T-helper 1 cell treated with Interleukin-12 subunit alpha and Interleukin-12 subunit beta and Interleukin-4 antibody, amounts not matched to agents 30 μg/mL and 1 μg/mL, for 36 hours (primary cell): ENCODE measurements around the gene UTS2R.

Experiments
- H3K27ac Mint-ChIP-seq: one replicate; pipeline ENCODE4 v1.8.0; 2021; ENCODE audit warnings: mild to moderate bottlenecking, mixed read lengths
- H3K27me3 Mint-ChIP-seq: one replicate; pipeline ENCODE4 v1.8.0; 2021; ENCODE audit warnings: low read depth, mixed read lengths
- H3K36me3 Mint-ChIP-seq: one replicate; pipeline ENCODE4 v1.8.0; 2021; ENCODE audit warnings: low read depth, mixed read lengths
- H3K4me1 Mint-ChIP-seq: one replicate; pipeline ENCODE4 v1.8.0; 2021; ENCODE audit warnings: low read depth, mixed read lengths
- H3K4me3 Mint-ChIP-seq: one replicate; pipeline ENCODE4 v1.8.0; 2021; ENCODE audit warnings: mild to moderate bottlenecking, moderate library complexity, mixed read lengths
- H3K9me3 Mint-ChIP-seq: one replicate; pipeline ENCODE4 v1.8.0; 2021; ENCODE audit warnings: mixed read lengths

Gene UTS2R

DNA sequence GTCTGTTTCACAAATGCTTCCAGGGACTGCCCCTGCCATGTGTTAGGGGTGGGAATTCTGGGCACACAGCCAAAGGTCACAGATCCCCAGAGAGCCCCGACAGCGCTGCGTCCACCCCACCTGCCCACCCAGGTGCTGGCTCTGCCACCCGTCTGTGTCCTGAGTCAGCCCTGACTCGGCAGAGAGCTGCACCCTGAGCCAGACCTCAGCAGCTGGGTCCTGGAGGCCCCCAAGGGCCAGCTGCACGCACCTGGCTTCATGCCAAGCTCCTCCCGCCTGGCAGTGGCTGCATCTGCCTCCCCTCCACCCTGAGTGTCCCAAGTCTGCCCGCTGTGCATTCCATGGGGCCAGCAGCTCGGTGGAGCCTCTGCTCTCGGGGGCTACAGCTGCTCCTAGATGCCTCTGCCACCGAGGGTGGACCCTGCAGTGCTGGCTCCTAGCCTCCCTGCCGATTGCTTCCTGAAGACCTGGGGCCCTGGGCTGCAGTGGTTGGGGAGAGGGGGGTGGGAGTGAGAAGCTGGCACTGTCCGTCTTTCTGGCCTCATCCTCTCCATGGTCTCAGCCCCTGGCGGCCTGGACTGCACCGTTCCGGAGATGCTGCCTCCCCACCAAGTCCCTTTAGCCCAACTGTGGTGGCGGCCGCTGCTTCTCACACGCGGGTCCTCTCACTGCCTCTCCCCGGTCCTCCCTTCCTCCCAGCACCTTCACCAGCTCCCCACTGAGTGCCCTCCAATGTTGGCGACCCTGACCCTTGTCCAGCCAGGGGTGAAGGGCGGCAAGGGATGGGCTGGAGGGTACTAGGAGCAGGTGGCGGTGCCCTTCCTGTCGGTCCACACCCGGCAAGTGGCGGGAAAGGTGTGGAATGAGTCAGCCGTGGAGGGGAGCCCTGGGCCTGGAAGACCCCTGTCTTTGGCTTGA lies 41.0 kb upstream of the UTS2R start:
- no peak overlapping the region for H3K27ac Mint-ChIP-seq
- H3K27me3 Mint-ChIP-seq: peaks cover 11% of the 10 kb centered on the region
- H3K4me1 Mint-ChIP-seq: peaks cover 12% of the 10 kb centered on the region
- H3K4me3 Mint-ChIP-seq: no peak overlapping the region
- H3K36me3 Mint-ChIP-seq: peaks cover 2% of the 10 kb centered on the region
- H3K9me3 Mint-ChIP-seq: no peaks in the 10 kb centered on the region

DNA sequence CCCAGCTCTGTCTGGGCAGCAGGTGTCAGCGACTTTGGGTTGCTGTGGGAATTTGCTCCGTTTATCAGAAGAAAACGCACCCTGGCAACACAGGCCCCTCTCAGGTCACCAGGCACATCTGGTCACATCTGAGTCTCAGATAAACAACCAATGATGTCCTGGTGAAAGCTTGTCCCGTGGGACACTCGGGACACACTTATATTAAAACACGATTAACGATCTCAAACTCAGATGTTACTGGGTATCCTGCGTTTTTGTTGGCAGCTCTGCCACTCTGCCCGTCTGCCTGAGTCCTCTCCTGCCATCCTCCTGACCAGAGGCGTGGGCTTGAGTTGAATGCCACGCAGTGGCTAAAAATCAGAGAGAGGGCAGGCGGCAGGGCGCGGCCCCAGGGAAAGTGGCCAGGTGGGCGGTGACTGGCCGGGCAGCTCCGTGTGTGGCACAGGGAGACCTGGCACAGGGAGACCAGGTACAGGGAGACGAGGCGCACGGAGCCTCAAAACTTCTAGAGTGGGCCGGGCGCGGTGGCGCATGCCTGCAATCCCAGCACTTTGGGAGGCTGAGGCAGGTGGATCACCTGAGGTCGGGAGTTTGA lies 40.1 kb upstream of the UTS2R start:
- Mint-ChIP-seq H3K36me3 (peaks cover 2% of the 10 kb centered on the region), H3K4me3 (peak overlapping the region; percentile 32), H3K4me1 (peaks cover 16% of the 10 kb centered on the region), H3K9me3 (no peaks in the 10 kb centered on the region), H3K27ac (no peak overlapping the region), H3K27me3 (peaks cover 11% of the 10 kb centered on the region)

DNA sequence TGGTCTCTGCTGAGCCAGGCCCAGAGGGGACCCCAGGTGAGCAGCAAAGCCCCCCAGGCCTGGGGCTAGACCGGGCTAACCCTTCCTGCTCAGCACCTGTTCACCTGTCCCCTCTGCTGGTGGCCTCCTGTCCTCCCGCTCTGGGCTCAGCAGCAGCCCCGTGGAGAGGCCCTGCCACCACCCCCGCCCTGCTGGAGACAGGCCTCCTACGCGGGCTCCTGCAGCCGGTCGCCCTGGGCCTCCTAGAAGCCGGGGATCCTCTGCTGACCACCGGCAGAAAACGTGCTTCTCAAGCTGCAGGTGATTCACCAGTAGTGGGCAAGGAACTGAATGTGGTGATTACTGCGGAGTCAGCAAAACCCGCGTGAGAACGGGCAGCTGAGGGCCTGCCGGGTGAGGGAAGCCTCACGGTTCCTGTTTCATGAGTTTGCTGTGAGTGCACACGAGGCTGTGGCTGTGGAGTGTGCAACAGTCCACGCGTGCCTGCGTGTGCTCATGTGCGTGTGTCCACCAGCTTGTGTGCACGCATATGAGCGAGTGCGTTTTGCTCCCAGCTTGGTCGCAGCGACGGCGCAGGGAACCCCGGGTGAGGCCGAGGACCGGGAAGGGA lies 38.8 kb upstream of the UTS2R start:
- H3K27ac Mint-ChIP-seq: peak overlapping the region; percentile 74
- H3K4me3 Mint-ChIP-seq: peak overlapping the region; percentile 84
- H3K9me3 Mint-ChIP-seq: no peaks in the 10 kb centered on the region
- peaks cover 16% of the 10 kb centered on the region for H3K4me1 Mint-ChIP-seq
- peaks cover 11% of the 10 kb centered on the region for H3K27me3 Mint-ChIP-seq
- peaks cover 2% of the 10 kb centered on the region for H3K36me3 Mint-ChIP-seq

DNA sequence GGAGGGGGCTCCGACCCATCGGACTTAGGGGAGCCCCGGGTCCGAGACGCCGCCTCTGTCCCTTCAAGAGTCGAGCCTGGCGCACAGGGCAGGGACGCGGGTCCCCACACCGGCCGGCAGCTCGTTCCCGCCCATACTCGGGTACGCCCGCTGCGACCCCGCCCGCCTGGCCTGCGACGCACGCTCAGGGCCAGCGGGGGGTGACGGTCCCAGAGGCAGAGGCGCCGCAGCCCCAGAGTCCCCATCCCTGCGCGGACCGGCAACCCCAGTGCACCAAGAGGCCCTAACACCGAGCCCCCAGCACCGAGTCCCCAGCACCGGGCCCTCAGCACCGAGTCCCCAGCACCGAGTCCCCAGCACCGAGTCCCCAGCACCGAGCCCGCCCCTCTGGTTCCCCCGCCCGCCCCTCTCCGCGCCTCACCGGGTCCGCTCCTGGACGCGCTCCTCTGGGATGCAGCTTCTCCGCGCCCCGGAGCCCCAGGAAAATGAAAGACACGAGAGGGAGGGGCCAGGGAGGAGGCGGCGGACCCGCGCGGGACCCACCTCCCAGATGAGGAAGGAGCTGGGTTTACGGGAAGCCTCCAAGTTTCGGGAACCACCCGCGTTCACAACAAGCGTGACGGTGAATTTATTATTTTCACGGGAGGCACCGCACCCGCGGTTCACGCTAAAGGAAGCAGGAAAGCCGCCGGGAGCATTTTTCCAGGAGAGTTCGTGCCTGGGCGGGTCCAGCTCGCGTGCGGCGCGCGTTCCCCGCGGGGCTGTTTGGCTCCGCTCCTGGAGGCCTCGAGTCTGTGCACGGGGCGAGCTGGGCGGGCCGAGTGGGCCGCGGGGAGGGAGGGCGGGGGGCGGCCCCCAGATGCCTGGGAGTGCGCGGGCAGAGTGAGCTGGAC lies 38.0 kb upstream of the UTS2R start, which contains the start of gene SECTM1:
TSS of gene SECTM1 (minus strand) at position 488 of the 893 bp plus-strand sequence. CDS start 6,526 bp downstream, outside the sequence.
- Mint-ChIP-seq H3K27me3 (peaks cover 12% of the 10 kb centered on the region), H3K27ac (peak within 1 kb of the TSS; percentile 100)

DNA sequence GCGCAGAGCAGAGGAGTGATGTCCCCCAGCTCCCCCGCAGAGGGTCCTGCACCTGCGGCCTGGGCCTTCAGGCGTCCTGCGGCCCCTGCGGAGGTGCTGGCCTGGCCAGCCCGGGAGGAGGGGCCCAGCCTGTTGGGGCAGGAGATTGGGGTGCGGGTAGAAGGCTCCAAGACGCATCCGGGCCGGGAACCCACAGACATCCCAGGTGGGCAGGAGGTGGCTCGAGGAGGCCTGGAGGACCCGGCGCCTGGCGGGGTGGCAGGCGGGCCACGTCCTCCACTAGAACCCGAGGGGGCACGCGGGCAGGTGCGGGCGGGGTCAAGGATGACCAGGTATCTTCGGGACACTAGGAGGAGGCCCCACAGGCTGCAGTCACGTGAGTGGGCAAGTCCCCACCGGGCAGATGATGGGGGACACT lies 37.4 kb upstream of the UTS2R start:
- H3K27ac Mint-ChIP-seq: peak overlapping the region; percentile 100
- peaks cover 16% of the 10 kb centered on the region for H3K4me1 Mint-ChIP-seq
- peak overlapping the region; percentile 99 for H3K4me3 Mint-ChIP-seq
- no peaks in the 10 kb centered on the region for H3K9me3 Mint-ChIP-seq
- peaks cover 17% of the 10 kb centered on the region for H3K27me3 Mint-ChIP-seq
- H3K36me3 Mint-ChIP-seq: peaks cover 2% of the 10 kb centered on the region

More for the DNA sequence above, 38.0 kb upstream of the UTS2R start, which contains the start of gene SECTM1:
- Mint-ChIP-seq H3K4me3 (peak within 1 kb of the TSS; percentile 99), H3K36me3 (peaks cover 2% of the 10 kb centered on the region), H3K9me3 (no peaks in the 10 kb centered on the region), H3K4me1 (peaks cover 16% of the 10 kb centered on the region)

DNA sequence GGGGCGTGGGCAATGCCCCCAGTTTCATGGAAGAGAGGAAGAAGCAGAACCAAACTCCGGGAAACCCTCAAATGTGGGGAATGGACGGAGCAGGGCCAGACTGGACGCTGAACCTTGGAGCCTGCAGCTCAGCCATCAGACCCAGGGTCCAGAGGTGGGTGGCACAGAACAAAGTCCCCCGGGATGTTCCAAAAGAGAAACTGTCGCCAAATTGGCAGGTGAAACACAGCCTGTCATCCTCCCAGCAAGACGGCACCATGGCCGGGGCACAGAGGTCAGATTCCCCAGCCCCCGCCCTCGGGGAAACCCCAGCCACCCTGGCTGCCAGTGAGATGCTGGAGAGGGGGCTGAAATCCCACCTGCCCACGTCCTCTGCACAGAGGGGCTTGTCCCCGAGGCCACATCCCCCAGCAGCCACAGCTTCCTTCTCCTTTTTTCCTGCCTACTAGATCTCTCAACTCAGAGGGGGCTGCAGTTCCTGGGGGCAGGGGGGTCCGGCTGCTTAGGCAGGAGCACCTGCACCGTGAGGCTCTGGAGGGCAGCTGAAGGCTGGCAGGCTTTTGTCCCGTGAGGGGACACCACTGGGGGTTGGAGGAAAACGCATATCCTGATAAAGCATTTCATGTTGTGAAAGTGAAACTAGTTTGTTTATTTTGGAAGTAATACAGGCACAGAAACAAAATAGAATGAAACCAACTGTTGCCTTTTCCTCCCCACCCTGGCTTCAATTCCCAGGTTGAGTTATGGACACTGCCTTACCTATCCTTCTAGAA lies 36.8 kb upstream of the UTS2R start:
- peaks cover 2% of the 10 kb centered on the region for H3K36me3 Mint-ChIP-seq
- H3K4me3 Mint-ChIP-seq: peak overlapping the region; percentile 99
- H3K4me1 Mint-ChIP-seq: peaks cover 16% of the 10 kb centered on the region
- peak overlapping the region; percentile 100 for H3K27ac Mint-ChIP-seq
- H3K27me3 Mint-ChIP-seq: peaks cover 17% of the 10 kb centered on the region
- H3K9me3 Mint-ChIP-seq: no peaks in the 10 kb centered on the region

DNA sequence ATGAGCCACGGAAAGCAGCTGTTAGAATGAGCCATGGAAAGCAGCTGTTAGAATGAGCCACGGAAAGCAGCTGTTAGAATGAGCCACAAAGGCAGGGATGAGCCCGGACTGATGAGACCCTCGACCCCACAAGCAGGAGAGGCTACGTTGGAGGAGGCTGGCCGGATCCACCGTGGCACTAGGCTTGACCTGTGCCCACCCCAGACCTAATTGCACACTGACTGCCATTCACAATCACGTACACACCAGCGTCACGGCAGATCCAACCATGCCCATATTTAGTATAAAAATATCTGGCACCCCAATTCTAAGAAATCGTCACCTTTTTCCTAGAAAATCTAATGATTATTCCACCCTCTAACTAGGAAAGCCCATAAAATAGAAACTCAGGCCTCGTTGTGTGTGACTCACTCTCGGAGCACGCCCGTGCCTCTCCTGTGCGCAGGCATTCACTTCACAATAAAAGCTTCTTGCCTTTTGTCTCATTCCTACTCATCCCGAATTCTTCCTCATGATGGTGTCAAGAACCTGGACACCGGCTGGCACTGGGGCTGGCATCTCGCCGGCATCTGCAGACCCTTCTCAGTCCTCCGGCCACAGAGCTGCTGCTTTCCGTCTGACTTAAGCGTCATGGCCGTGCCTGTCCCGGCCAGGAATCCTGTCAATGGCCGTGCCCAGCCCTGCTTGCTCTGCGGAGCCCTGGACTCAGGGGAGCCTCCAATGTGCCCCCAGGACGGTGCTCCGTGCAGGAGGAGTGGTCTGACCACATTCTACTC lies 32.5 kb upstream of the UTS2R start:
- Mint-ChIP-seq H3K27ac (no peak overlapping the region), H3K36me3 (peaks cover 3% of the 10 kb centered on the region), H3K9me3 (no peaks in the 10 kb centered on the region)

DNA sequence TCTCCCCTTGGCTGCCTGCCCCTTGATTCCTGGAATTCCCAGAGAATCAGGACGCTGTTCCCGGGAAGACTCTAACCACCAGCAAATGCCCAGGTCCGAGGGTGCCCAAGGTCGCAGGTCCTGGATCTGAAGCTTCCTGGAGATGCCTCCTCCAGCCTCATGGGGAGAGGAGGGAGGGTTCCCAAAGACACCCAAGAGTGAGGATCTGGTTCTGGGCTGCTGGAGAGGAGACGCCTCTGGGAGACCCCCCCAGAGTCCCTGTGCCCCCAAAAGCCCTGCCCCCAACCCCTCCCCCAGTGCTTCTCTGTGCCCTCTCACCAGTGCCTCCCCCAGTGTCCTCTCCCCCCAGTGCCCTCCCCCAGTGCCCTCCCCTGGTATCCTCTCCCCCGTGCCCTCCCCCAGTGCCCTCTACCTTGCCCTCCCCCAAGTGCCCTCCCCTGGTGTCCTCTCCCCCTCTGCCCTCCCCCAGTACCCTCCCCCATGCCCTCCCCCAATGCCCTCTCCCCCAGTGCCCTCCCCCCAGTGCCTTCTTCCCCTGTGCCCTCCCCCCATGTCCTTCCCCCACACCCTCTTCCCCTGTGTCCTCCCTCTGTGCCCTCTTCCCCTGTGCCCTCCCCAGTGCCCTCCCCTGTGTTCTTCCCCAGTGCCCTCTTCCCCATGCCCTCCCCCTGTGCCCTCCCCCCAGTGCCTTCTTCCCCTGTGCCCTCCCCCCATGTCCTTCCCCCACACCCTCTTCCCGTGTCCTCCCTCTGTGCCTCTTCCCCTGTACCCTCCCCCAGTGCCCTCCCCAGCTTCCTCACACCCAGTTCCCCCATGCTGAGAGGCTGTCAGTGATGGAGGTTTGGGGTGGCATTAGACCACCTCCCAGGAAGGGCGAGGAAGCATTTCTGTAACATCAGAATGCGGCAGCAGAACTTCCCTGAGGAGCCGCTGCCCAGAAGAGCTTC lies 31.7 kb upstream of the UTS2R start:
- H3K4me1 Mint-ChIP-seq: peaks cover 12% of the 10 kb centered on the region
- peaks cover 8% of the 10 kb centered on the region for H3K27me3 Mint-ChIP-seq
- no peak overlapping the region for H3K27ac Mint-ChIP-seq
- H3K4me3 Mint-ChIP-seq: no peak overlapping the region
- H3K9me3 Mint-ChIP-seq: no peaks in the 10 kb centered on the region
- peaks cover 3% of the 10 kb centered on the region for H3K36me3 Mint-ChIP-seq

More for the DNA sequence above, 32.5 kb upstream of the UTS2R start:
- Mint-ChIP-seq H3K4me1 (peaks cover 13% of the 10 kb centered on the region), H3K4me3 (no peak overlapping the region), H3K27me3 (peaks cover 9% of the 10 kb centered on the region)

DNA sequence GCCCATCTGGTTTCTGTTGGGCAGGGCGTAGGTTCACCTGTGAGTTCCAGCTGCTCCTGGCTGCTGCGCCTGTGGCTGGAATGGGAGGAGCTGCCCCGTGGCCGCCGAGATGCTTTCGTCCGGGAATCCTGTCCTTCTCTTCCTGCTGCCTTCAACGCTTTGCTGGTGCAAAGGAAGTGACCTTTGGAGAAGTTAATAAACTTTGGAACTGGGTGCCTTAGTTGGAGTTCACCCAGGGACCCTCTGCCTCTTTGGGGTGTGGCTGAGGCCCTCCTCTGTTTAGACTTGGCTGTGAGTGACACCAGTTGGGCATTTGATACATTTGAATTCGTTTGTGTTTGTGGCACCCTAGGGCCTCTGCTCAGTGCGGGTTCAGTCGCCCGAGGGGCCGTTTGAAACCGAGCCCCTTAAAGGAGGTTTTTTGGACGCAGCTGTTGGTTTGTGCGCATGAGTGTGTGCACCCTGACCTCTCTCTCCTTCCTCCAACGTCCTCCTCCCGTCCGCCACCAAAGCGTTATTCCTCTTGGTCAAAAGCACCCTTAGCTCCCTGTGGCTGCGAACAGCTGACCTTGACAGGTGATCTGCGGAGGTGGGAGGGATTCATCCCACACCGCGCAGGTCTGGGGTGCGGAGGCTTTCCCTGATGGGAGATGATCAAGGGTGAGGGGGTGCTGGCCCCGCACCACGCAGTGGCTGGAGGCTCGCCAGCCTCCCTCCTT lies 29.0 kb upstream of the UTS2R start:
- no peak overlapping the region for H3K4me3 Mint-ChIP-seq
- peaks cover 6% of the 10 kb centered on the region for H3K4me1 Mint-ChIP-seq
- no peaks in the 10 kb centered on the region for H3K9me3 Mint-ChIP-seq
- H3K36me3 Mint-ChIP-seq: peaks cover 2% of the 10 kb centered on the region
- peaks cover 12% of the 10 kb centered on the region for H3K27me3 Mint-ChIP-seq
- no peak overlapping the region for H3K27ac Mint-ChIP-seq

DNA sequence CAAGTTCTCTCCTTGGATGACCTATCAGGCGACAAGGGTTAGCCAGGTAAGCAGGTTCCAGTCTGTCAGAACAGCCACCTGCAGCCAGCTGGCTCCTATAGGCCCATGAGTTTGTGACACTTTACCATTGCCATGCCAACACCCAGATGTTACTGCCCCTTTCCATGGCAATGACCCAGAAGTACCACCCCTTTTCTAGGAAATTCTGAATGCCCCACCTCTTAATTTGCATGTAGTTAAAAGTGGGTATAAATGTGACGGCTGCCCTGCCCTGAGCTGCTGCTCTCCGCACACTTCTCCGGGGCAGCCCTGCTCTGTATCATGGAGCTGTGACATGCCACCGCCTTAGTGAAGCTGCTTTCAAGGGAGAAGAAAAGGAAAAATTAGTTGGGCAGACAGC lies 28.0 kb upstream of the UTS2R start:
- Mint-ChIP-seq H3K9me3 (no peaks in the 10 kb centered on the region), H3K27ac (no peak overlapping the region)

DNA sequence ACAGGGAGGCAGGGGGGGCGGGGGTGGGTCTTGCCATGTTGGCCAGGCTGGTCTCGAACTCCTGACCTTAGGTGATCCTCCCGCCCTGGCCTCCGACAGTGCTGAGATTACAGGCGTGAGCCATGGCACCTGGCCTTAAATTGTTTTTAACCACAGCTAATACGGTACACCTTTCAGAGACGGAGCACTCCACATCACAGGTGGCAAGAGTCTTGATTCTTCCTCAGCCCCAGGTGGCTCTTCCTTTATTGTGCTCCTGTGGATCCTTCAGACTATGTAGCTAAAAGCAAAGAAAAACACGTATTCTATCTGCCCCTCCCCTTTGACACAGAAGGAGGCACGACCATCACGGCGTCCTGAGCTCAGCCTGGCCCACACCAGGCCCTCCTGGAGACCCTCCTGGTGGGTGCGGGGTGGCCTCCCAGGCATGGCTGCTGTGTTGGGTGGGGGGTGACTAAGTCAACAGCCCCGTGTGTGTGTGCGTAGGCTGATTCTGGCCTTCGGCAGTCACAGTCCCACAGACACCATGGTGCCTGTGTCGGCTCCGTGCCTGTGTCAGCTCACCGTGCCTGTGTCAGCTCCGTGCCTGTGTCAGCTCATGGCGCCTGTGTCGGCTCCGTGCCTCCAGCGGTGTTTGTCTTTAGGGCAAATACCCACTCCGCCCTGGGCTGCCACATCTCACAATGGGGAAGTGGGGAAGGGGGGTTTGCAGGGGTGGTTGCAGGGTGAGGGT lies 27.2 kb upstream of the UTS2R start:
- Mint-ChIP-seq H3K27ac (no peak overlapping the region), H3K4me1 (peaks cover 6% of the 10 kb centered on the region), H3K4me3 (no peak overlapping the region), H3K36me3 (peaks cover 2% of the 10 kb centered on the region), H3K9me3 (no peaks in the 10 kb centered on the region), H3K27me3 (peaks cover 6% of the 10 kb centered on the region)

More for the DNA sequence above, 28.0 kb upstream of the UTS2R start:
- Mint-ChIP-seq H3K27me3 (peaks cover 12% of the 10 kb centered on the region), H3K4me3 (no peak overlapping the region), H3K36me3 (peaks cover 2% of the 10 kb centered on the region), H3K4me1 (peaks cover 6% of the 10 kb centered on the region)
